ENCODE results near the gene CGB5. TPM values are rescaled to one million over a fixed set of nuclear protein-coding genes. Genes with fewer than 3 reads are reported as not detected.

CGB5 gene
- not detected in 2 replicates for total RNA-seq (2014; rRNA removed; shearing (Covaris generic))

DNA sequence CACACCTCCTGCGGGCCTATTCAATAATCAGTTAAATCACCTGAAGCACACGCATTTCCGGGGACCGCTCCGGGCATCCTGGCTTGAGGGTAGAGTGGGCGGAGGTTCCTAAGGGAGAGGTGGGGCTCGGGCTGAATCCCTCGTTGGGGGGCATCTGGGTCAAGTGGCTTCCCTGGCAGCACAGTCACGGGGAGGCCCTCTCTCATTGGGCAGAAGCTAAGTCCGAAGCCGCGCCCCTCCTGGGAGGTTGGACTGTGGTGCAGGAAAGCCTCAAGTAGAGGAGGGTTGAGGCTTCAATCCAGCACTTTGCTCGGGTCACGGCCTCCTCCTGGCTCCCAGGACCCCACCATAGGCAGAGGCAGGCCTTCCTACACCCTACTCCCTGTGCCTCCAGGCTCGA, at the start of gene CGB5:
TSS of gene CGB5 (plus strand) at position 301 of the 400 bp plus-strand sequence. CDS start 362 bp downstream, outside the sequence.

DNA sequence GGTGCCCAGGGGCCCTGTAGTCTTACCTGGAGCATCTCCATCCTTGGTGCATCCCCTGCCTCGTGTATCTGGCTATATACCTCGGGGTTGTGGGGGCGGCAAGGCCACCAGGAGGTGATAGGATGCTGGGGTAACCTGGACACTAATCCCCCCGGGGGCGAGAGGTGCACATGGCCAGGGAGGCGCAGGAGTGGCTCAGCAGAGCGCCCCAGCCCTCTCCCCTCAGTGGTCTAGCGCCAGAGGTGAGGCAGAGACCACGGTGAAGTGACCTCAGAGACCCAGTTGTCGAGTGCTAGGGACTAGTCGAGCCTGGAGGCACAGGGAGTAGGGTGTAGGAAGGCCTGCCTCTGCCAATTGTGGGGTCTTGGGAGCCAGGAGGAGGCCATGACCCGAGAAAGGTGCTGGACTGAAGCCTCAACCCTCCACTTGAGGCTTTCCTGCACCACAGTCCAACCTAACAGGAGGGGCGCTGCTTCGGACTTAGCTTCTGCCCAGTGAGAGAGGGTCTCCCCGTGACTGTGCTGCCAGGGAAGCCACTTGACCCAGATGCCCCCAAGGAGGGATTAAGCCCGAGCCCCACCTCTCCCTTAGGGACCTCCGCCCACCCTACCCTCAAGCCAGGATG, 26.5 kb upstream of the CGB5 start, which contains the start of gene LHB:
TSS of gene LHB (minus strand) at position 51 of the 625 bp plus-strand sequence. CDS start at position 41, 10 bp downstream.

DNA sequence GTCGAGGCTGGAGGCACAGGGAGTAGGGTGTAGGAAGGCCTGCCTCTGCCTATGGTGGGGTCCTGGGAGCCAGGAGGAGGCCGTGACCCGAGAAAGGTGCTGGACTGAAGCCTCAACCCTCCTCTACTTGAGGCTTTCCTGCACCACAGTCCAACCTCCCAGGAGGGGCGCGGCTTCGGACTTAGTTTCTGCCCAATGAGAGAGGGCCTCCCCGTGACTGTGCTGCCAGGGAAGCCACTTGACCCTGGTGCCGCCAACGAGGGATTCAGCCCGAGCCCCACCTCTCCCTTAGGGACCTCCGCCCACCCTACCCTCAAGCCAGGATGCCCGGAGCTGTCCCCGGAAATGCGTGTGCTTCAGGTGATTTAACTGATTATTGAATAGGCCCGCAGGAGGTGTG, 19.4 kb upstream of the CGB5 start, which contains the start of gene CGB3:
TSS of gene CGB3 (minus strand) at position 101 of the 400 bp plus-strand sequence. CDS start 362 bp downstream, outside the sequence.

DNA sequence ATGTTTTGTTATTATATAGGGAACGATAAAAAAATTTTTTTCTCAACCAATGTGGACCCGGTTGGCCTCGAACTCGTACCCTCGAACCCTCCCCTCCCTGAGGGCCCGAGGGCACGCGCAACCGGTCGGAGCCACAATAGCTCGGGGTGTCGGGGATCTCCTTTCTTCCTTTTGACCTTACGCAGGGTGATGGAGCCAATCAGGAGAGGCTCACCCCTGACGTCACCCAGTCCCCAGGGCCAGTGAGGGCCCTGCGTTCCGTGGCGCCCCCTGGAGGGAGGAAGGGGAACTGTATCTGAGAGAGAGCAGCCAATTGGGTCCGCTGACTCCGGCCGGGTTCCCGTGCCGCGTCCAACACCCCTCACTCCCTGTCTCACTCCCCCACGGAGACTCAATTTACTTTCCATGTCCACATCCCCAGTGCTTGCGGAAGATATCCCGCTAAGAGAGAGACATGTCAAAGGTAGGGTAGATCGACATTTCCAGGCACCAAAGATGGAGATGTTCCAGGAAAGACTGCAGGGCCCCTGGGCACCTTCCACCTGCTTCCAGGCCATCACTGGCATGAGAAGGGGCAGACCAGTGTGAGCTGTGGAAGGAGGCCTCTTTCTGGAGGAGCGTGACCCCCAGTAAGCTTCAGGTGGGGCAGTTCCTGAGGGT, 11.9 kb upstream of the CGB5 start, which contains the start of gene CGB2:
TSS of gene CGB2 (plus strand) at position 249 of the 660 bp plus-strand sequence. CDS start at position 455, 206 bp downstream.

DNA sequence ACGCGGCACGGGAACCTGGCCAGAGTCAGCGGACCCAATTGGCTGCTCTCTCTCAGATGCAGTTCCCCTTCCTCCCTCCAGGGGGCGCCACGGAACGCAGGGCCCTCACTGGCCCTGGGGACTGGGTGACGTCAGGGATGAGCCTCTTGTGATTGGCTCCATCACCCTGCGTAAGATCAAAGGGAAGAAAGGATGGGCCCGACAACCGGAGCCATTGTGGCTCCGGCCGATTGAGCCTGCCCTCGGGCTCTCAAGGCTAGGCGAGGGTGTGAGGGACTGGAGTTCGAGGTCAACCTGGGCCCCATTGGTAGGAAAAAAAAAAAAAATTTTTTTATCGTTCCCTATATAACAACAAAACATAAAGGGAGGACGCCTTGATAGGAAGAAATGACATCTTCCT, 6.8 kb upstream of the CGB5 start, which contains the start of gene CGB1:
TSS of gene CGB1 (minus strand) at position 81 of the 400 bp plus-strand sequence. CDS start 184 bp downstream, outside the sequence.

DNA sequence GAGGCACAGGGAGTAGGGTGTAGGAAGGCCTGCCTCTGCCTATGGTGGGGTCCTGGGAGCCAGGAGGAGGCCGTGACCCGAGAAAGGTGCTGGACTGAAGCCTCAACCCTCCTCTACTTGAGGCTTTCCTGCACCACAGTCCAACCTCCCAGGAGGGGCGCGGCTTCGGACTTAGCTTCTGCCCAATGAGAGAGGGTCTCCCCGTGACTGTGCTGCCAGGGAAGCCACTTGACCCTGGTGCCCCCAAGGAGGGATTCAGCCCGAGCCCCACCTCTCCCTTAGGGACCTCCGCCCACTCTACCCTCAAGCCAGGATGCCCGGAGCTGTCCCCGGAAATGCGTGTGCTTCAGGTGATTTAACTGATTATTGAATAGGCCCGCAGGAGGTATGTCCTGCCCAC, 5.4 kb downstream of the CGB5 start, which contains the start of gene CGB8:
TSS of gene CGB8 (minus strand) at position 101 of the 400 bp plus-strand sequence. CDS start 372 bp downstream, outside the sequence.

DNA sequence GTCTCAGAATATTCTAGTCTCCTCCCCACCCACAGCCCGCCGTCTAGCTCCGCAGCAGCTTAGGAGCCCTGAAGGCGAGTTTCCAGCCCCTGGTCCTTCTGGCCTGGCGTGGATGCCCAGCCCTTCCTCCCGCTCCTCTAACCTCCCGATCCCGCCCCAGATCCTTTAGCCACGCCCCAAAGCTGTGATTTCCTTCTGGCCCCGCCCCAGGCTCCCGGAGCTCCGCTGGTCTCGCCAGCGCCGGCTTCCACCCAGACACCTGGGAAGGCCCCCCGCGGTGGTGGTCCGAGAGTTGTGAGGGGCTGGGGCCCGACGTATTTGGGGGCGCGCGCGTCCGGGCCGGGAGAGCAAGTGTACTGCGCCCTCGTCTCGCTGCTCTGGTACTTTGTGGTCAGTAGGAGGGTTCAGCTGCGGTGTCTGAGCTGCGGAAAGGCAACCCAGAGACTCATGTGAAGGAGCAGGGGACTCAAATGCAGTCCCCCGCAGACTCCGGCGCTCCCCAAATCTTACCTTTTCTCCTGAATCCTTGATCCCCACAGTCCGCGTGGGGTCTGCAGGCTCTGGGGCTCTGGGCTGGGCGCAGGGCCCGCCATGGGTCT, 14.1 kb downstream of the CGB5 start, which contains the start of gene CGB7:
TSS of gene CGB7 (minus strand) at position 114 of the 599 bp plus-strand sequence. CDS start 2,374 bp downstream, outside the sequence.

DNA sequence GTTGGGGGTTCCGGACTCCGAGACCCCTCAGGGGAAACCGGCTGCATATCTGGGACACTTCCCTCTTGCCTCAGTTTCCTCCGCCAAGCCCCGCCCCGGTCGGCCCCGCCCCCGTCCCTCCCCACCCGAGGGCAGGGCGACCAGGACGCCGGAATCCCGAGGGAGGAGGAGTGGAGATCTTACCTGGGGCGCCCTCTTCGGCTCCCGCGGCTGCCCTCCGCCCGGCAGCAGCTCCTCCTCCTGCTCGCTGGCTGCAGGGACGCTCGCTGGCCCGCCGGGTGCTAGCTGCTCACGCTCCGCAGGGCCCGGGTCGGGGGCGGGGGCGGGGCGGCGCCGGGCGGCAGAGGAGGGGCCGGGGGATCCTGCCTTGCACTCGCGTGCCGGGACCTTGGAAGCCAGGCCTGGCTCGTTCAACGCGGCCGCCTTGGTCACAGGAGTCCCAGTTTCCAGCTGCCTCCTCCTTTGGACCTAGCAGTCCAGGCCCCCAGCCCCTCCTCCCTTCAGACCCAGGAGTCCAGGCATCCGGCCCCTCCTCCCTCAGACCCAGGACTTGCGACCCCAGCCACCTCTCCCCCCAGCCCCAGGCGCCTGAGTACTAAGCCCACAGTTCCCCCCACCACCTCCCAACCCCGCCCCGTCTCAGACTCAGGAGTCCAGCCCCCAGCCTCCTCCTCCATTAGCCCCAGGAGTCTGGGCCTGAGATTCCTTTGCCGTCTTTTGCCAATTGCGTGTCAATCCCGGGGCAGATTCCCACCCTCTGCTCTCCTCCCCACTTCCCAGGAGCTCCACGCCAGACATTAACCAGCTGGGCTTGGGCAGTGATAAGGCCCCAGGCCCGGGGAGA, 21.3 kb downstream of the CGB5 start, which contains the start of gene NTF4:
TSS of gene NTF4 (minus strand) at position 51 of the 844 bp plus-strand sequence. CDS start 2,821 bp downstream, outside the sequence.

DNA sequence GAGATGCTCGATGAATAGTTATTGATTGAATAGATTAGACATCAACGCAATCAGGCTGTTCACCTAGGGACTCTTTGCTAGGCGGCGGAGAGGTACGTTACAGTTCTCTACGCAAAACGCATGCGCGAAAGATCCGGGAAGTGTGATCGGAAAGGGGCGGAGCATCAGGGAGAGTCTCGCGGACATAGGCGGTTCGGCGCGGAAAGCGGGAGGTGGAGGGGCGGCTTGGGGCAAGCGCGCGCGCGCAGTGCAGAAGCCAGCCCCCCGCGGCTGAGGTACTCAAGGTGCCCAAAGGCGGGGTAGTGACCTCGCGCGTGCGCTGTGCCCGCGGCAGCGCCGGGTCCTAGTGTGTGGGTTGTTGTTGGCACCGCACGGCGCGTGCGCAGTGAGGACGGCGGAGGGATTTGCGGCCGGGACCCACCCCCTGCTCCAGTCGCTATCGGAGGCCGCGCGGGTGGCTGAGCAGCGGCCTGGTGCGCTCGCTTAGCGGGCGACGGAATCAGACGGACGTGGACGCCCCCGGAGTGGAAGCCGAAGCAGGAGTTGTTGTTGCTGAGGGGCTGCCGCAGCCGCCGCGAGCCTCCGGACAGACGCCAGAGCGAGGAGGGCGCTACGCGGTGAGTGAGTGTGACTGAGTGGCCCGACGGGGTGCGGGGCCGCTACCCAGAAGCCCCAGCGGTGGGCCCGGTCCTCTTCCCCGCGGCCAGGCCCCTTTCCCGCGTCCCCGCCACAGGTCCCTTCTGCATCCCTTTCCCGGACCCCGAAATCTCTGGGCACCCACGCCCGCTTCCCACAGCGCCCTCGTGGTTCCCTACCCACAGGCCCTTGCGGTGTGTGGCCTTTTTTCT, 41.6 kb downstream of the CGB5 start, which contains the start of gene SNRNP70:
TSS of gene SNRNP70 (plus strand) at position 432 of the 848 bp plus-strand sequence. CDS start 964 bp downstream, outside the sequence.

Small RNA genes within 50 kb of the gene (small RNA-seq; reads per million reads assigned to genes)
- gene MIR6798 (not detected), gene RN7SL708P (not detected)

Other genes with a start within 250 kb of the CGB5 start
- 58.9 and 62.1 TPM in 2 replicates for gene BCAT2, start 232.8 kb upstream of the CGB5 start, total RNA-seq (2014; rRNA removed; shearing (Covaris generic))
- gene HSD17B14, start 207.4 kb upstream of the CGB5 start, total RNA-seq (2014; rRNA removed; shearing (Covaris generic)), result 0.45 TPM in 1 of 2 replicates, not detected in the other
- 12.7 and 24.4 TPM in 2 replicates for gene PLEKHA4, start 175.2 kb upstream of the CGB5 start, total RNA-seq (2014; rRNA removed; shearing (Covaris generic))
- gene PPP1R15A, start 171.4 kb upstream of the CGB5 start, total RNA-seq (2014; rRNA removed; shearing (Covaris generic)), result 186 and 188 TPM in 2 replicates
- not detected in 2 replicates for gene TULP2, start 145.1 kb upstream of the CGB5 start, total RNA-seq (2014; rRNA removed; shearing (Covaris generic))
- 193 and 199 TPM in 2 replicates for gene NUCB1, start 143.5 kb upstream of the CGB5 start, total RNA-seq (2014; rRNA removed; shearing (Covaris generic))
- gene DHDH, start 110.1 kb upstream of the CGB5 start, total RNA-seq (2014; rRNA removed; shearing (Covaris generic)), result not detected in 2 replicates
- gene BAX, start 89.0 kb upstream of the CGB5 start, total RNA-seq (2014; rRNA removed; shearing (Covaris generic)), result 72.4 and 87.3 TPM in 2 replicates
- gene FTL, start 78.5 kb upstream of the CGB5 start, total RNA-seq (2014; rRNA removed; shearing (Covaris generic)), result 1,177 and 1,345 TPM in 2 replicates
- gene GYS1, start 50.5 kb upstream of the CGB5 start, total RNA-seq (2014; rRNA removed; shearing (Covaris generic)), result 34.0 and 35.2 TPM in 2 replicates
- gene RUVBL2, start 50.0 kb upstream of the CGB5 start, total RNA-seq (2014; rRNA removed; shearing (Covaris generic)), result 568 and 573 TPM in 2 replicates
- 1.3 TPM in 1 of 2 replicates, not detected in the other for gene LHB, start 26.8 kb upstream of the CGB5 start, total RNA-seq (2014; rRNA removed; shearing (Covaris generic))
- not detected in 2 replicates for gene CGB3, start 19.5 kb upstream of the CGB5 start, total RNA-seq (2014; rRNA removed; shearing (Covaris generic))
- not detected in 2 replicates for gene CGB2, start 12.0 kb upstream of the CGB5 start, total RNA-seq (2014; rRNA removed; shearing (Covaris generic))
- gene CGB1, start 7.0 kb upstream of the CGB5 start, total RNA-seq (2014; rRNA removed; shearing (Covaris generic)), result not detected in 2 replicates
- gene CGB8, start 5.3 kb downstream of the CGB5 start, total RNA-seq (2014; rRNA removed; shearing (Covaris generic)), result not detected in 2 replicates
- gene CGB7, start 13.9 kb downstream of the CGB5 start, total RNA-seq (2014; rRNA removed; shearing (Covaris generic)), result not detected in 2 replicates
- gene NTF4, start 21.0 kb downstream of the CGB5 start, total RNA-seq (2014; rRNA removed; shearing (Covaris generic)), result 0.40 TPM in 1 of 2 replicates, not detected in the other
- not detected in 2 replicates for gene KCNA7, start 28.9 kb downstream of the CGB5 start, total RNA-seq (2014; rRNA removed; shearing (Covaris generic))
- gene SNRNP70, start 41.6 kb downstream of the CGB5 start, total RNA-seq (2014; rRNA removed; shearing (Covaris generic)), result 344 and 371 TPM in 2 replicates
- gene LIN7B, start 70.5 kb downstream of the CGB5 start, total RNA-seq (2014; rRNA removed; shearing (Covaris generic)), result 8.1 and 9.5 TPM in 2 replicates
- gene C19orf73, start 75.3 kb downstream of the CGB5 start, total RNA-seq (2014; rRNA removed; shearing (Covaris generic)), result 2.2 and 4.1 TPM in 2 replicates
- gene PPFIA3, start 75.7 kb downstream of the CGB5 start, total RNA-seq (2014; rRNA removed; shearing (Covaris generic)), result 17.6 and 25.5 TPM in 2 replicates
- not detected in 2 replicates for gene HRC, start 111.5 kb downstream of the CGB5 start, total RNA-seq (2014; rRNA removed; shearing (Covaris generic))
- 14.0 and 14.4 TPM in 2 replicates for gene TRPM4, start 113.9 kb downstream of the CGB5 start, total RNA-seq (2014; rRNA removed; shearing (Covaris generic))